OCI-LY1 (cell line): Measurements from ENCODE around the gene HRK.

Experiments used
- EZH2 ChIP-seq: fragments of 200-600 bp; sonication (generic), shearing (Covaris generic); IDR thresholded peaks from 2 replicates; pipeline ENCODE4 v1.8.0; 2017; ENCODE audit warnings: borderline replicate concordance, mixed run types, mild to moderate bottlenecking, antibody characterized with exemption, low read length, moderate library complexity, mixed read lengths
- TF ChIP-seq, protein P1 (sequence below): fragments of 200-600 bp; sonication (generic), shearing (Covaris generic); IDR thresholded peaks from 2 replicates; pipeline ENCODE4 v1.5.1; 2017; ENCODE audit warnings: mild to moderate bottlenecking, antibody characterized with exemption, low read length, moderate library complexity, mixed read lengths

DNA sequence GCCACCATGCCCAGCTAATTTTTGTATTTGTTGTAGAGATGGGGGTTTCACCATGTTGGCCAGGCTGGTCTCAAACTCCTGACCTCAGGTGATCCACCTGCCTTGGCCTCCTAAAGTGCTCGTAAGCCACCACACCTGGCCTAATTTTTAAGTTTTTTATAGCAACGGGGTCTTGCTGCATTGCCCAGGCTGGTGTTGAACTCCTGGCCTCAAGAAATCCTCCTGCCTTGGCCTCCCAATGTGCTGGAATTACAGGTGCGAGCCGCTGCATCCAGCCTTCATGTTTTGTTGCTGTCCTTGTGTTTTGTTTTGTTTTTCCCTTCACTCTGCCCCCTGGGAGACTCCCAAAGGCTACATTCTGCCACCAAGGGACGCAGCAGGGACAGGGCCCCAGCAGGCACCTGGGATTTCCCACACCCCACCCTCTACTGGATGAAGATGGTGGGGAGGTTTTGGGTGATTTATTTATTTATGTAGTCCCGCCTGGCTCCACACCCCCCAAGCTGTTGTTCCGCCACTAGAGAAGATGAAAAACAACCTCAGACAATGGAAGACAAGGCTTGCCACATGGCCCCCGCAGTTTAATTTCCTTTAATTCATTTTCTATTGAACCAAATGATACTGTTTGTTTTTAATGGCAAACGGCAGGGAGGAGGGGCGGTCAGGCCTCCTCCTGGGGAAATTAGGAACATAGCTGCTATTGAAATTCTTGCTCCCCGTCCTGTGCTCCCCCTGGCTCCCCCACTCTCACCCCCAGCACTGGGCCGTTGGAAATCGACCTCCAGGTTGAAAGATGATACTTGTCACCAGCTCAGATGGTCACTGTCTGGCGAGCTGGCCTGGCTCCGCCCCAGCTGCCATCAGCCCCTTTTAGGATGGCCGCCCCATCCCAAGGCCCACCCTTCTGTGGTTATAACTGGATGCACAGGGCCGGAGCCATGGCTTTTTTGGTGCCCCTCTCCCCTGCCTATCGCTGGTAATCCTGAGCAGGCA is 72.8 kb downstream of the HRK start:
- TF ChIP-seq EZH2, result no peak
- TF ChIP-seq, protein P1, sequence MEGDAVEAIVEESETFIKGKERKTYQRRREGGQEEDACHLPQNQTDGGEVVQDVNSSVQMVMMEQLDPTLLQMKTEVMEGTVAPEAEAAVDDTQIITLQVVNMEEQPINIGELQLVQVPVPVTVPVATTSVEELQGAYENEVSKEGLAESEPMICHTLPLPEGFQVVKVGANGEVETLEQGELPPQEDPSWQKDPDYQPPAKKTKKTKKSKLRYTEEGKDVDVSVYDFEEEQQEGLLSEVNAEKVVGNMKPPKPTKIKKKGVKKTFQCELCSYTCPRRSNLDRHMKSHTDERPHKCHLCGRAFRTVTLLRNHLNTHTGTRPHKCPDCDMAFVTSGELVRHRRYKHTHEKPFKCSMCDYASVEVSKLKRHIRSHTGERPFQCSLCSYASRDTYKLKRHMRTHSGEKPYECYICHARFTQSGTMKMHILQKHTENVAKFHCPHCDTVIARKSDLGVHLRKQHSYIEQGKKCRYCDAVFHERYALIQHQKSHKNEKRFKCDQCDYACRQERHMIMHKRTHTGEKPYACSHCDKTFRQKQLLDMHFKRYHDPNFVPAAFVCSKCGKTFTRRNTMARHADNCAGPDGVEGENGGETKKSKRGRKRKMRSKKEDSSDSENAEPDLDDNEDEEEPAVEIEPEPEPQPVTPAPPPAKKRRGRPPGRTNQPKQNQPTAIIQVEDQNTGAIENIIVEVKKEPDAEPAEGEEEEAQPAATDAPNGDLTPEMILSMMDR, result no peak
